ENCODE measurements around the gene GTPBP1.

DNA sequence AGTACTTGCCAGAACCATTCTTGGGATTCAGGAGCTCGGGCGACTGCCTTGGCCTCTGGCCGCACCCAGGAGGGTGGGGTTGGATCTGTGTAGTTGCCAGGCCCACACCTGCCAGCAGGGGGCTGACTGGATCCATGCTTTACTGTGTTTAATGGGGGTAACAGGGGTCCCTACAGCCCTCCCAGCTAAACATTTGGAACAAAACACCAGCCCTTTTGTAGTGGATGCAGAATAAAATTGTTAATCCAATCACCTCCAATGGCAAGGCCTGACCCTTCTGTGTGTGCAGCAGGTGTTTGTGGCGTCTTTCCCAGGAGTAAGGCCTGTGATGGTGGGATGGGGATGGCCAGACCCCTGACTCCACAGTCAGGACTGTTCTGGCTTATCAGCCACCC is 27.6 kb downstream of the GTPBP1 start:
- TF ChIP-seq TAF1 (IDR thresholded peaks at IDR 0.05; ENCODE audit: borderline replicate concordance, low read depth, low read length) (no peak), POLR2AphosphoS5 (IDR thresholded peaks at IDR 0.05; ENCODE audit: low read depth, low read length) (no peak), RCOR1 (IDR thresholded peaks at IDR 0.05; ENCODE audit: low read length) (no peak), RAD21 (IDR thresholded peaks at IDR 0.05; ENCODE audit: low read length) (peak; percentile 40), ELF1 (IDR thresholded peaks at IDR 0.05) (no peak), MAX (IDR thresholded peaks at IDR 0.05; ENCODE audit: low read depth) (no peak)
- TF ChIP-seq, protein P1, sequence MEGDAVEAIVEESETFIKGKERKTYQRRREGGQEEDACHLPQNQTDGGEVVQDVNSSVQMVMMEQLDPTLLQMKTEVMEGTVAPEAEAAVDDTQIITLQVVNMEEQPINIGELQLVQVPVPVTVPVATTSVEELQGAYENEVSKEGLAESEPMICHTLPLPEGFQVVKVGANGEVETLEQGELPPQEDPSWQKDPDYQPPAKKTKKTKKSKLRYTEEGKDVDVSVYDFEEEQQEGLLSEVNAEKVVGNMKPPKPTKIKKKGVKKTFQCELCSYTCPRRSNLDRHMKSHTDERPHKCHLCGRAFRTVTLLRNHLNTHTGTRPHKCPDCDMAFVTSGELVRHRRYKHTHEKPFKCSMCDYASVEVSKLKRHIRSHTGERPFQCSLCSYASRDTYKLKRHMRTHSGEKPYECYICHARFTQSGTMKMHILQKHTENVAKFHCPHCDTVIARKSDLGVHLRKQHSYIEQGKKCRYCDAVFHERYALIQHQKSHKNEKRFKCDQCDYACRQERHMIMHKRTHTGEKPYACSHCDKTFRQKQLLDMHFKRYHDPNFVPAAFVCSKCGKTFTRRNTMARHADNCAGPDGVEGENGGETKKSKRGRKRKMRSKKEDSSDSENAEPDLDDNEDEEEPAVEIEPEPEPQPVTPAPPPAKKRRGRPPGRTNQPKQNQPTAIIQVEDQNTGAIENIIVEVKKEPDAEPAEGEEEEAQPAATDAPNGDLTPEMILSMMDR (IDR thresholded peaks at IDR 0.05) = peak; percentile 58
- TF ChIP-seq, protein P2, sequence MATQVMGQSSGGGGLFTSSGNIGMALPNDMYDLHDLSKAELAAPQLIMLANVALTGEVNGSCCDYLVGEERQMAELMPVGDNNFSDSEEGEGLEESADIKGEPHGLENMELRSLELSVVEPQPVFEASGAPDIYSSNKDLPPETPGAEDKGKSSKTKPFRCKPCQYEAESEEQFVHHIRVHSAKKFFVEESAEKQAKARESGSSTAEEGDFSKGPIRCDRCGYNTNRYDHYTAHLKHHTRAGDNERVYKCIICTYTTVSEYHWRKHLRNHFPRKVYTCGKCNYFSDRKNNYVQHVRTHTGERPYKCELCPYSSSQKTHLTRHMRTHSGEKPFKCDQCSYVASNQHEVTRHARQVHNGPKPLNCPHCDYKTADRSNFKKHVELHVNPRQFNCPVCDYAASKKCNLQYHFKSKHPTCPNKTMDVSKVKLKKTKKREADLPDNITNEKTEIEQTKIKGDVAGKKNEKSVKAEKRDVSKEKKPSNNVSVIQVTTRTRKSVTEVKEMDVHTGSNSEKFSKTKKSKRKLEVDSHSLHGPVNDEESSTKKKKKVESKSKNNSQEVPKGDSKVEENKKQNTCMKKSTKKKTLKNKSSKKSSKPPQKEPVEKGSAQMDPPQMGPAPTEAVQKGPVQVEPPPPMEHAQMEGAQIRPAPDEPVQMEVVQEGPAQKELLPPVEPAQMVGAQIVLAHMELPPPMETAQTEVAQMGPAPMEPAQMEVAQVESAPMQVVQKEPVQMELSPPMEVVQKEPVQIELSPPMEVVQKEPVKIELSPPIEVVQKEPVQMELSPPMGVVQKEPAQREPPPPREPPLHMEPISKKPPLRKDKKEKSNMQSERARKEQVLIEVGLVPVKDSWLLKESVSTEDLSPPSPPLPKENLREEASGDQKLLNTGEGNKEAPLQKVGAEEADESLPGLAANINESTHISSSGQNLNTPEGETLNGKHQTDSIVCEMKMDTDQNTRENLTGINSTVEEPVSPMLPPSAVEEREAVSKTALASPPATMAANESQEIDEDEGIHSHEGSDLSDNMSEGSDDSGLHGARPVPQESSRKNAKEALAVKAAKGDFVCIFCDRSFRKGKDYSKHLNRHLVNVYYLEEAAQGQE (IDR thresholded peaks at IDR 0.05; ENCODE audit: low read depth, low read length) = no peak
- TF ChIP-seq, protein P3, sequence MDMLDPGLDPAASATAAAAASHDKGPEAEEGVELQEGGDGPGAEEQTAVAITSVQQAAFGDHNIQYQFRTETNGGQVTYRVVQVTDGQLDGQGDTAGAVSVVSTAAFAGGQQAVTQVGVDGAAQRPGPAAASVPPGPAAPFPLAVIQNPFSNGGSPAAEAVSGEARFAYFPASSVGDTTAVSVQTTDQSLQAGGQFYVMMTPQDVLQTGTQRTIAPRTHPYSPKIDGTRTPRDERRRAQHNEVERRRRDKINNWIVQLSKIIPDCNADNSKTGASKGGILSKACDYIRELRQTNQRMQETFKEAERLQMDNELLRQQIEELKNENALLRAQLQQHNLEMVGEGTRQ (IDR thresholded peaks at IDR 0.05; ENCODE audit: borderline replicate concordance, low read depth, low read length) = no peak
- TF ChIP-seq, protein P4, sequence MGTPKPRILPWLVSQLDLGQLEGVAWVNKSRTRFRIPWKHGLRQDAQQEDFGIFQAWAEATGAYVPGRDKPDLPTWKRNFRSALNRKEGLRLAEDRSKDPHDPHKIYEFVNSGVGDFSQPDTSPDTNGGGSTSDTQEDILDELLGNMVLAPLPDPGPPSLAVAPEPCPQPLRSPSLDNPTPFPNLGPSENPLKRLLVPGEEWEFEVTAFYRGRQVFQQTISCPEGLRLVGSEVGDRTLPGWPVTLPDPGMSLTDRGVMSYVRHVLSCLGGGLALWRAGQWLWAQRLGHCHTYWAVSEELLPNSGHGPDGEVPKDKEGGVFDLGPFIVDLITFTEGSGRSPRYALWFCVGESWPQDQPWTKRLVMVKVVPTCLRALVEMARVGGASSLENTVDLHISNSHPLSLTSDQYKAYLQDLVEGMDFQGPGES (IDR thresholded peaks at IDR 0.05; ENCODE audit: low read depth, low read length) = no peak
